ENCODE measurements around the gene MLH3. TPM values are rescaled to one million over a fixed set of nuclear protein-coding genes. Genes with fewer than 3 reads are reported as not detected.

The MLH3 gene
- total and polyA plus RNA-seq, 2 experiments from 2014 or later: 21.7 to 24.4 TPM

GRCh38 chr14:75018694-75019093, 32.6 kb downstream of the MLH3 start:
- Histone ChIP-seq H3K4me1 (ENCODE audit: low read depth) (no peaks in the 10 kb centered on the region), H3K27me3 (no peaks in the 10 kb centered on the region), H3K36me3 (peaks cover 54% of the 10 kb centered on the region), H3K4me3 (no peak overlapping the region), H3K27ac (no peak overlapping the region), H3K9me3 (ENCODE audit: low read depth) (no peaks in the 10 kb centered on the region)
- TF ChIP-seq, protein P1, sequence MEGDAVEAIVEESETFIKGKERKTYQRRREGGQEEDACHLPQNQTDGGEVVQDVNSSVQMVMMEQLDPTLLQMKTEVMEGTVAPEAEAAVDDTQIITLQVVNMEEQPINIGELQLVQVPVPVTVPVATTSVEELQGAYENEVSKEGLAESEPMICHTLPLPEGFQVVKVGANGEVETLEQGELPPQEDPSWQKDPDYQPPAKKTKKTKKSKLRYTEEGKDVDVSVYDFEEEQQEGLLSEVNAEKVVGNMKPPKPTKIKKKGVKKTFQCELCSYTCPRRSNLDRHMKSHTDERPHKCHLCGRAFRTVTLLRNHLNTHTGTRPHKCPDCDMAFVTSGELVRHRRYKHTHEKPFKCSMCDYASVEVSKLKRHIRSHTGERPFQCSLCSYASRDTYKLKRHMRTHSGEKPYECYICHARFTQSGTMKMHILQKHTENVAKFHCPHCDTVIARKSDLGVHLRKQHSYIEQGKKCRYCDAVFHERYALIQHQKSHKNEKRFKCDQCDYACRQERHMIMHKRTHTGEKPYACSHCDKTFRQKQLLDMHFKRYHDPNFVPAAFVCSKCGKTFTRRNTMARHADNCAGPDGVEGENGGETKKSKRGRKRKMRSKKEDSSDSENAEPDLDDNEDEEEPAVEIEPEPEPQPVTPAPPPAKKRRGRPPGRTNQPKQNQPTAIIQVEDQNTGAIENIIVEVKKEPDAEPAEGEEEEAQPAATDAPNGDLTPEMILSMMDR (IDR thresholded peaks at IDR 0.05; ENCODE audit: low read depth, low read length): no peak
- no peak for DNase-seq (ENCODE audit: low read depth in 1 of 2, low spot score in 1 of 2)

DNA sequence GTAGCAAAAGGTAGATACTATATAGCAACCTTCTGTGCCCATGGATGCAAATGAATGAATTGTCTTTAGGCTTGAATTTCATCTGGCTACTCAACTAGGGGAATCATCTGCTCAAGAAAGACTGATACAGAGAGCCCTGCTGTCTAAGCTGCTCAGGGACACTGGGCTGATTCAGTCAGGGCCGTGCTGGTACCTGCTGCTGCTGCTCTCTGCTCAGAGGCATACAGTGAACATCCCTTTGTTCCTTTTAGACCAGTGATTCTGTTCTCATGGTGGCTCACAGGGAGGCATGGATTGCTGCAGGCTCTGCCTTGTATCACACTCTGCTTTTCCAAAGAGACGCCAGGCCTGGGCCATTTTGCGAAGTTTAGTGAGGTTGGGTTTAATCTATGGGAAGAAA, 34.5 kb downstream of the MLH3 start:
- no peak for DNase-seq (ENCODE audit: low read depth in 1 of 2, low spot score in 1 of 2)
- no peak overlapping the region for H3K4me3 ChIP-seq
- no peaks in the 10 kb centered on the region for H3K9me3 ChIP-seq (ENCODE audit: low read depth)
- H3K27ac ChIP-seq: no peak overlapping the region
- H3K36me3 ChIP-seq: peaks cover 45% of the 10 kb centered on the region
- no peaks in the 10 kb centered on the region for H3K27me3 ChIP-seq
- peaks cover 4% of the 10 kb centered on the region for H3K4me1 ChIP-seq (ENCODE audit: low read depth)
- TF ChIP-seq, protein P1 (IDR thresholded peaks at IDR 0.05; ENCODE audit: low read depth, low read length): no peak

DNA sequence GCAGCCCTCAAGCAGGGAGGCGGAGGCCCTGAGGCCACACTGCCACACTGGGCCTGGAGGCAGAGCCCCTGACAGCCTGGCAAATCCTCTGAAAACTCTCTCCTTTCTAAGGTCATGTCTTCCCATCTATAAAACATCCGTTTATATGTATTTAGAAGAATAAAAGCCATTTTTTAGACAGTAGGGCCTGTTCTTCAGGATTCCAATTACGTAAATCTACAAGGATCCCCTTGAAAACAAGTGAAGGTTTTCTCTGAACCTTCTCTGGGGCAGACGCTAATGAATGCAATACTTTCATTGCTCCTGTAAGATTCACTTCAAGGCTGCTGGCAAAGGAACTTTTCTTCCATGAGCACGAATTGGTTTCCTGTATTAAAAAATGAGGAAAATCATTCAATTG, 35.8 kb downstream of the MLH3 start:
- H3K27ac ChIP-seq: no peak overlapping the region
- peaks cover 9% of the 10 kb centered on the region for H3K4me1 ChIP-seq (ENCODE audit: low read depth)
- no peak overlapping the region for H3K4me3 ChIP-seq
- H3K9me3 ChIP-seq (ENCODE audit: low read depth): no peaks in the 10 kb centered on the region
- H3K36me3 ChIP-seq: peaks cover 49% of the 10 kb centered on the region
- TF ChIP-seq, protein P1 (IDR thresholded peaks at IDR 0.05; ENCODE audit: low read depth, low read length): no peak
- no peaks in the 10 kb centered on the region for H3K27me3 ChIP-seq
- DNase-seq (ENCODE audit: low read depth in 1 of 2, low spot score in 1 of 2): no peak

- no peak overlapping the region for H3K4me3 ChIP-seq
- H3K36me3 ChIP-seq: peaks cover 55% of the 10 kb centered on the region
- H3K27ac ChIP-seq: peak overlapping the region; percentile 54
- TF ChIP-seq, protein P1 (IDR thresholded peaks at IDR 0.05; ENCODE audit: low read depth, low read length): no peak
- H3K4me1 ChIP-seq (ENCODE audit: low read depth): peaks cover 9% of the 10 kb centered on the region
- H3K9me3 ChIP-seq (ENCODE audit: low read depth): no peaks in the 10 kb centered on the region
- no peak for DNase-seq (ENCODE audit: low read depth in 1 of 2, low spot score in 1 of 2)
- H3K27me3 ChIP-seq: no peaks in the 10 kb centered on the region
These were observed 38.0 kb downstream of the MLH3 start for GRCh38 chr14:75013290-75013689.

- Histone ChIP-seq H3K9me3 (ENCODE audit: low read depth) (no peaks in the 10 kb centered on the region), H3K4me3 (no peak overlapping the region), H3K27me3 (no peaks in the 10 kb centered on the region), H3K4me1 (ENCODE audit: low read depth) (peaks cover 9% of the 10 kb centered on the region), H3K36me3 (peaks cover 61% of the 10 kb centered on the region), H3K27ac (peak overlapping the region; percentile 74)
- DNase-seq (ENCODE audit: low read depth in 1 of 2, low spot score in 1 of 2): peak; percentile 4 to 56
- TF ChIP-seq, protein P1 (IDR thresholded peaks at IDR 0.05; ENCODE audit: low read depth, low read length): no peak
These were observed 39.8 kb downstream of the MLH3 start for GRCh38 chr14:75011356-75011994.
